ENCODE results near the gene PTPRG. TPM values are rescaled to one million over a fixed set of nuclear protein-coding genes. Genes with fewer than 3 reads are reported as not detected.
"Not testable (repeated sequence)": the region's sequence is repeated elsewhere in the genome, so short reads cannot be mapped to it uniquely, and the experiment has no call there.

PTPRG gene
- total RNA-seq, 2 donors from 2014 or later: 26.0 to 26.3 TPM

DNA sequence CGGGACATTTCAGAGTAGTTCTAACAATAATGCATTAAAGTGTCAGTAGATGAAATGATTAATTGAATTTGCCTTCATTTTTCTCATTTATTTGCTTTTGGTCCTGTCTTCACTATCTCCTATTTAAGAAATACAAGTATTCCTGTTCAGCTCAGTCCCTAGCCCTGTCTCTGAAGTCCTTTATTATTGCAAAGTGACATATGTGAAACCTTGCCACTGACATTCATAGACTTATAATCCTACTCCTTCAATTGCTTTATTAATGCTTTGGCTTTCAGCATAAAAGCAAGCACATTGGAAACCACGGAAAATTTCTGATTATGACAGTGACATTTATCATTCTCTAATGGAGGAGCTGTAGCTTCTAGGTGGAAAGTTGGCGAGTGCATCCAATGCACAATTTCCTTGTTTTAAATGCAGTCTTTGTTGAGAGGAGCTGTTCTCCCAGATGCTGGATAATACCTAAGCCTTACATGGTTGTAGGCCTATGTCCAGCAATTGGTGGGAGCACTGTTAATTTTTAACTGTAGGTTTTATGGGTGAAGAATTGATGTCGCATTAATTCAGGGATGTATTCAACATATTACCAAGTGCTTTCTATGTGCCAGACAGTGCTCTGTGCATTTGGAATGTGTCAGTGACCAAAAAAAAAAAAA, 474.2 kb downstream of the PTPRG start:
- Histone ChIP-seq H3K36me3 (no peaks in the 10 kb centered on the region), H3K9me3 (no peaks in the 10 kb centered on the region), H3K9ac (ENCODE audit: low read depth in 2 of 2, low read length in 2 of 2) (no peak overlapping the region), H3K4me1 (no peaks in the 10 kb centered on the region), H3K27ac (no peak overlapping the region), H3K4me3 (no peak overlapping the region), H3K27me3 (no peaks in the 10 kb centered on the region)
- TF ChIP-seq, protein P1, sequence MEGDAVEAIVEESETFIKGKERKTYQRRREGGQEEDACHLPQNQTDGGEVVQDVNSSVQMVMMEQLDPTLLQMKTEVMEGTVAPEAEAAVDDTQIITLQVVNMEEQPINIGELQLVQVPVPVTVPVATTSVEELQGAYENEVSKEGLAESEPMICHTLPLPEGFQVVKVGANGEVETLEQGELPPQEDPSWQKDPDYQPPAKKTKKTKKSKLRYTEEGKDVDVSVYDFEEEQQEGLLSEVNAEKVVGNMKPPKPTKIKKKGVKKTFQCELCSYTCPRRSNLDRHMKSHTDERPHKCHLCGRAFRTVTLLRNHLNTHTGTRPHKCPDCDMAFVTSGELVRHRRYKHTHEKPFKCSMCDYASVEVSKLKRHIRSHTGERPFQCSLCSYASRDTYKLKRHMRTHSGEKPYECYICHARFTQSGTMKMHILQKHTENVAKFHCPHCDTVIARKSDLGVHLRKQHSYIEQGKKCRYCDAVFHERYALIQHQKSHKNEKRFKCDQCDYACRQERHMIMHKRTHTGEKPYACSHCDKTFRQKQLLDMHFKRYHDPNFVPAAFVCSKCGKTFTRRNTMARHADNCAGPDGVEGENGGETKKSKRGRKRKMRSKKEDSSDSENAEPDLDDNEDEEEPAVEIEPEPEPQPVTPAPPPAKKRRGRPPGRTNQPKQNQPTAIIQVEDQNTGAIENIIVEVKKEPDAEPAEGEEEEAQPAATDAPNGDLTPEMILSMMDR (IDR thresholded peaks at IDR 0.05): no peak
- intact Hi-C loops (cut with DNase I): no loop called here
- DNase-seq: no peak

DNA sequence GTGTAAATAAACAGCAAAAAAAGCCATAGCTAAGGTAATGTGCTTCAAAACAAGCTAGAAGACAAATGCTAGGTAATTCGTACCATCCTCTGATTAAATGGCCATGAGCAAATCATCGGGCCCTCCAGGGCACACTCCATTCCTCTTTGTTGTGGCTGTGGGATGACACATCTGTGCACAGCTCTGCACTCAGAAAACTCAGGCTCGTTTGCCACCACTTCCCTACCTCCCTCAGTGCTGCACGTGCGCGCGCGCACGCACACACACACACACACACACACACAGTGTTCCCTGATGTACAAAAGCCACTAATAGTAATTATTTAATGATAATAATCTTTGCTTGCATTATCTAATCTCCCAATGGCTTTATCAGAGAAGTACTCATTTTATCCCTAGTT, 475.4 kb downstream of the PTPRG start:
- H3K27ac ChIP-seq: no peak overlapping the region
- no peaks in the 10 kb centered on the region for H3K4me1 ChIP-seq
- no peak overlapping the region for H3K9ac ChIP-seq (ENCODE audit: low read depth in 2 of 2, low read length in 2 of 2)
- no peaks in the 10 kb centered on the region for H3K36me3 ChIP-seq
- intact Hi-C loops (cut with DNase I): no loop called here
- H3K4me3 ChIP-seq: no peak overlapping the region
- no peaks in the 10 kb centered on the region for H3K9me3 ChIP-seq
- no peak for DNase-seq
- H3K27me3 ChIP-seq: no peaks in the 10 kb centered on the region
- TF ChIP-seq, protein P1 (IDR thresholded peaks at IDR 0.05): no peak

DNA sequence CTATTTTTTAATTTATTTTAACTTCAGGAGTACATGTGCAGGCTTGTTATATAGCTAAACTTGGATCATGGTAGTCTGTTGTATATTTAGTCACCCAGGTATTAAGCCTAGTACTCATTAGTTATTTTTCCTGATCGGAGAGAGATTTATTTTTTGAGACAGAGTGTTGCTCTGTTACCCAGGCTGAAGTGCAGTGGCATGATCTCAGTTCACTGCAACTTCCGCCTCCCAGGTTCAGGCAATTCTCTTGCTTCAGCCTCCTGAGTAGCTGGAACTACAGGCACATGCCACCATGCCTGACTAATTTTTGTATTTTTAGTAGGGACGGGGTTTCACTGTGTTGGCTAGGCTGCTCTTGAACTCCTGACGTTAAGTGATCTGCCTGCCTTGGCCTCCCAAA, 477.4 kb downstream of the PTPRG start:
- H3K9me3 ChIP-seq; intact Hi-C loops (cut with DNase I); DNase-seq; H3K27ac ChIP-seq; H3K9ac ChIP-seq (ENCODE audit: low read depth in 2 of 2, low read length in 2 of 2); H3K36me3 ChIP-seq; H3K27me3 ChIP-seq; H3K4me3 ChIP-seq; H3K4me1 ChIP-seq: not testable (repeated sequence)

DNA sequence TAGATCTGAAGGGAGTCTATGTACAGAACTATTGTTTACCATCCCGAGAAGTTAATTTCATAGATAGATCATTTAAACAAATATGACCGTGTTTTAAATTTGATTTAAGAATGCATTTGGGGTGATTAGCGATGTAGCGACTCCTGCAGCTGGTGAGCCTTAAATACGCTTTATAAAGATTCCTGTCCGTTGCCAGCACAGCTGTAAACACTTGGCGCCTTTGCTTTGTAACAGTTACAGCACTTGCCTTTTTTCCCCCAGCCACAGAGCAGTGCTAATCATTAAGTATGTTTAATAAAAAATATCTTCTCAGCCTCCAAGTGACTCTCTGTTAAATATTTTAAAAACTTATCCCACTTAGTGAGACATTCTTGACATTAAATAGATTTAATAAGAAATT, 478.2 kb downstream of the PTPRG start:
- TF ChIP-seq, protein P1 (IDR thresholded peaks at IDR 0.05): no peak
- H3K4me1 ChIP-seq: no peaks in the 10 kb centered on the region
- H3K27me3 ChIP-seq: no peaks in the 10 kb centered on the region
- DNase-seq: no peak
- intact Hi-C loops (cut with DNase I): no loop called here
- H3K36me3 ChIP-seq: no peaks in the 10 kb centered on the region
- H3K9ac ChIP-seq (ENCODE audit: low read depth in 2 of 2, low read length in 2 of 2): no peak overlapping the region
- H3K4me3 ChIP-seq: no peak overlapping the region
- no peaks in the 10 kb centered on the region for H3K9me3 ChIP-seq
- H3K27ac ChIP-seq: no peak overlapping the region

DNA sequence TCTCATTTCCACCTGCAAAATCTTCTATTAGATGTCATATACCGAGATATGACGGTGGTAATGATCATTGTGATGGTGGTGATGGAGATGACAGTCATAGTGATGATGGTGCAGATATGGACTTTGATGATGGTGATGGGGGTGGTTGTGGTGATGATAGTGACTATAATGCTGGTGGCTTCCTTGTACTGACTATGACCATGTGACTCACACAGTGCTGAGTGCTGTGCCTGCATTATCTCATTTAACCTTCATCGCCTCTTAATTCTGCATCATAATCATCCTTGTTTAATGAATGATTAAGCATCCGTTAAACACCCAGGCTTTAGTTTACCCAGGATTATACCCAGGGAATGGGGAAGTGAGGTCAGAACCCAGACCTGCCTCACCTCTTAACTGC, 480.3 kb downstream of the PTPRG start:
- Histone ChIP-seq H3K4me1 (no peaks in the 10 kb centered on the region), H3K36me3 (no peaks in the 10 kb centered on the region), H3K27me3 (no peaks in the 10 kb centered on the region), H3K9me3 (no peaks in the 10 kb centered on the region), H3K27ac (no peak overlapping the region), H3K9ac (ENCODE audit: low read depth in 2 of 2, low read length in 2 of 2) (no peak overlapping the region), H3K4me3 (no peak overlapping the region)
- TF ChIP-seq, protein P1 (IDR thresholded peaks at IDR 0.05): no peak
- no peak for DNase-seq
- intact Hi-C loops (cut with DNase I): no loop called here

DNA sequence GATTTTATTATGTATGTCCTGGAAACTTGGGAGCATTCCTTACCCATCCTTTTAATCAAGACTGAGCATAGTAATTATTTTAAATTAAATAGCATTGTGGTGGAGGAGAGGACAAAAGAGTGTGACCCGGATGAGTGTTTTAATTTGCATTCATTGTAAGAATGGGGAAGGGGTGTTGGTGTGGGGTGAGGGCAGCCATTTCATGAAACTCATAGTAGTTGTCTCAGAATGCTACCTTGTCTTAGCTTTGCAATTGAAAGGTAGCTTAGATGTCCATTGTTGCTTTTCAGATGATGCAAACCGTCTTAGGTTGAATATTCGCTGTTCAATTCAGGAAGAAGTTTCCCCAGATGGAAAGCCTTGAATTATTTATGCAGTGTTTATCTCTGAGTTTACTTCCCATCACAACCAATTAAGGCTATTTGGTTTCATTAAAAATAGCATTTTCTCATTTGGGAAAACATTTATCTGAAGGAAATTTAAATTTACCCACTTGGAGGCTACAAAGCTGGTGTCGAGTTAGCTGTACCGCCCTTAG, 483.6 kb downstream of the PTPRG start:
- Histone ChIP-seq H3K9me3 (no peaks in the 10 kb centered on the region), H3K4me3 (no peak overlapping the region), H3K36me3 (no peaks in the 10 kb centered on the region), H3K27me3 (no peaks in the 10 kb centered on the region), H3K4me1 (no peaks in the 10 kb centered on the region), H3K9ac (ENCODE audit: low read depth in 2 of 2, low read length in 2 of 2) (no peak overlapping the region), H3K27ac (no peak overlapping the region)
- intact Hi-C loops (cut with DNase I): no loop called here
- TF ChIP-seq, protein P1 (IDR thresholded peaks at IDR 0.05): no peak
- DNase-seq: no peak
